COLO668 (cell line): Measurements from ENCODE around the gene BBOF1.

Experiments used
- DNase-seq: peaks from one replicate; lab custom pipeline; 2025; ENCODE audit not compliant: unreplicated experiment; lab: John Stamatoyannopoulos, UW

BBOF1 gene

GRCh38 chr14:74029136-74029535, 10.0 kb downstream of the BBOF1 start:
- DNase-seq, result no peak

GRCh38 chr14:74034572-74034971, 15.4 kb downstream of the BBOF1 start:
- no peak for DNase-seq

DNA sequence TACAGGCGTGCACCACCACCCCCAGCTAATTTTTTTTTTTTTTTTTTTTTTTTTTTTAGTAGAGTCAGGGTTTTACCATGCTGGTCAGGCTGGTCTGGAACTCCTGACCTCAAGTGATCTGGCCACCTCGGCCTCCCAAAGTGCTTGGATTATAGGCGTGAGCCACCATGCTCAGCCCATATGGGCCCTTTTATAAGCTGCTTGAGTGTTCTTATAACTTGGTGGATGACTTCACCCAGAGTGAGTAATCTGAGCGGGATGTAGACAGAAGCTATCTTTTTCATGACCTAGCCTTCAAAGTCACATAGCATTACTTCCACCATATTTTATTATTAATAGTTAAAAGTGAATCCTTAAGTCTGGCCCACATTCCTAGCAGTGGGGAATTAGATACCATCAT, 16.4 kb downstream of the BBOF1 start:
- no peak for DNase-seq

DNA sequence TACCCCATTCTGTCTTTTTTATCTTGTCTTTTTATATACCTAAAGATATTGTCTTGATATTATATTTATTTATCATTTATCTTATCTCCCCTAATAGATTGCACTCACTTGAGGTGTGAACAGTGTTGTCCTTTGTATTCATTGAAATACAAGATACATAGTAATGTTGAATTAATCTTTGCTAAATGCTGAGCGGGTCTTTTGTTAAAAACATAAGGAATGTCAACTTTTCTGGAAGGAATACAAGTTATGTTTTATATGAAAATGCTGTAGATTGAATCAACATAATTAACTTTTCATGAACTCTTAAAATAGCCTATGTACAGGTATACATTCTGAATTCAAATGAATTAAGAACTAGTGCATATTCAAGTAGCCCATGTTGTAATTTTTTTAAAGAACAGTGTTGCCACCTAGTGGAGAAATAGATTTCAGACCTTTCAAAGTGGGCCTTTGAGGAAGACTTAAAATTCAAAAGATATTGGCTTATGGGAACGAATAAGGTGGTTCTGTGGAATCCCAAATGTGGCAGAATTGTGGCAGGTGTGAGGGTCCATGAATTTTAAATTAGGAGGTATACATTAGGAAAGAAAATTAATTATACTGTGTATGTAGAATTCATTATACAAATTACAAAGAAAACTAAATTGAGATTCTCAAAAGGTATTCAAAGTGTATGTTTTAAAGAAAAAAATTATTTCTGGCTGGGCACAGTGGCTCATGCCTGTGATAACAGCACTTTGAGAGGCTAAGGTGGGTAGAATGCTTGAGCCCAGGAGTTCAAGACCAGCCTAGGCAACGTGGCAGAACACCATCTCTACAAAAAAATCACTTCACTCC, 19.1 kb downstream of the BBOF1 start:
- DNase-seq, result no peak

GRCh38 chr14:74042296-74042695, 23.1 kb downstream of the BBOF1 start:
- no peak for DNase-seq

DNA sequence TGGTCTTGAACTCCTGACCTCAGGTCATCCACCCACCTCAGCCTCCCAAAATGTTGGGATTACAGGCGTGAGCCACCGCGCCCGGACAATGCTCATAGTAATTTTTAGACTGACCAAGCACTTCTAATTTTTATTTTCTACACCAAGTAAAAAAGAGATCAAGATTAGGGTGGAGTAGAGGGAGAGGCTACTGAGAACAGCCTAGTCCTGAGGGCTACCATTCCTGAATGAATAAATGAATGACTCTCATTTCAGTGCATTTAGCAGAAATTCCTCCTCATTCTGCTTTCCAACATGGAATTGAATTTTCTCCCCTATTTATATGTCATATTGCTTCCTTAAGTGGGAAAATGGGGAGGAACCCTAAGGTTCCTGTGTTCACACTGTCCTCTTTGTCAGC, 26.4 kb downstream of the BBOF1 start:
- DNase-seq, result no peak

- no peak for DNase-seq
Observed at GRCh38 chr14:74048281-74048680, 29.1 kb downstream of the BBOF1 start.

DNA sequence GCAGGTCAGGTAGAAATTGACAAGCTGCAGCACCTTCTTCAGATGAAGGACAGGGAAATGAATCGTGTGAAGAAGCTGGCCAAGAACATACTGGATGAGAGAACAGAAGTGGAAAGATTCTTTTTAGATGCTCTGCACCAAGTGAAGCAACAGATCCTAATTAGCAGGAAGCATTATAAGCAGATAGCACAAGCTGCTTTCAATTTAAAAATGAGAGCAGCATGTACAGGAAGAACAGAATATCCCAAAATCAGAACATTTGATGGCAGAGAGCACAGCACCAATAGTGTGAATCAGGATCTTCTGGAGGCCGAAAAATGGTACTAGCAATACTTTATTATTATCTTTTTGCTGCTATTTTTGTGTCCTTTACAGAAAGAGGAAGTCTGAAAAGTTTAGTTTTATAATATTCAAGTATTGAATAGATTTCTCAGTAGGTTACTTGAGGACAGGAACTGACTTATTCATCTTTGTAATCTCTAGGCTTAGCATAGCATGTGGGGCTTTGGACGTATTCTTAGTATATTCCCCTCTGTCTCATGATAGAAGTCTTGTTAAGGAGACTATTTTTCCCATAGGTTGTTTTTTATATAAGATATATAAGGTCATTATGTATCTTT, 30.8 kb downstream of the BBOF1 start:
- DNase-seq, result no peak

GRCh38 chr14:74062809-74063150, 43.6 kb downstream of the BBOF1 start:
- no peak for DNase-seq

GRCh38 chr14:74064426-74064825, 45.3 kb downstream of the BBOF1 start:
- DNase-seq, result no peak

- no peak for DNase-seq
Observed at GRCh38 chr14:74064883-74065282, 45.7 kb downstream of the BBOF1 start.

GRCh38 chr14:74065746-74066575, 46.8 kb downstream of the BBOF1 start:
- DNase-seq, result no peak

DNA sequence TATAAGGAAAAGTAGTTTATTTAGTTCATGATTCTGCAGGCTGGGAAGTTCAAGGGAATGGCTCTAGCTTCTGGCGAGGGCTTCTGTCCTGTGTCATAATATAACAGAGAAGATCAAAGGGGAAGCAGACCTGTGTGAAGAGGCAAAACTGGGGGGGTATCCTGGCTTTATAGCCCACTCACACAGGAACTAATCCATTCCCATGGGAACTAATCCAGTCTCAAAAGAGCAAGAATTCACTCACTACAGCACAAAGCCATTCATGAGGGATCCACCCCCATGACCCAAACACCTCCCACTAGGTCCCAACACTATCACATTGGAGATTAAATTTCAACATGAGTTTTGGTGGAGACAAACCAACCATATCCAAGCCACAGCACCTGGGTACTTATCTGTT, 58.3 kb downstream of the BBOF1 start:
- no peak for DNase-seq

- DNase-seq, result no peak
Observed at GRCh38 chr14:74080820-74081460, 61.8 kb downstream of the BBOF1 start.

GRCh38 chr14:74081491-74081890, 62.3 kb downstream of the BBOF1 start:
- DNase-seq, result no peak

DNA sequence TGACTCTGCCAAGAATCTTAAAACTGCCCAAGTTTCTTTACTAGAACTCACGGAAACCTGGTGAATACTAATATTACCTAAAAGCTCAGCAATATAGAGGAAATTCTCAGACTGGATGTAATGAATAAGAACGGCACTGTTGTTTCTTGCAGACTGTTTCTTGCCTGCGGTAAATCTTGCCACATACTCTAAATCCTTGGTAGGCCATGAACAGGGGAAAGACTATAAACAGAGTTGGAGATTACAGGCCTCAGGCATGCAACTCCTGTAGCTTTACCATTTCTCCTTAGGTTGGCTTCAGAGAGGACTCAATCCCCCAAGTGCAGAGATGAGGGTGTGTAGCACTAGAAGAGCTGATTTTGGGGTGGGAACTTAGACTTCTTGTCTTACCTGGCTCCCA, 64.0 kb downstream of the BBOF1 start:
- DNase-seq, result no peak

GRCh38 chr14:74083784-74084276, 64.7 kb downstream of the BBOF1 start:
- DNase-seq, result no peak

GRCh38 chr14:74084277-74085046, 65.3 kb downstream of the BBOF1 start, which contains the start of the genes ALDH6A1 and LIN52:
ALDH6A1 (minus strand) TSS chr14:74084453; CDS start chr14:74084394, 59 bp downstream.
LIN52 (plus strand) TSS chr14:74084956; CDS start chr14:74084975, 19 bp downstream.
- DNase-seq, result peak; percentile 98

DNA sequence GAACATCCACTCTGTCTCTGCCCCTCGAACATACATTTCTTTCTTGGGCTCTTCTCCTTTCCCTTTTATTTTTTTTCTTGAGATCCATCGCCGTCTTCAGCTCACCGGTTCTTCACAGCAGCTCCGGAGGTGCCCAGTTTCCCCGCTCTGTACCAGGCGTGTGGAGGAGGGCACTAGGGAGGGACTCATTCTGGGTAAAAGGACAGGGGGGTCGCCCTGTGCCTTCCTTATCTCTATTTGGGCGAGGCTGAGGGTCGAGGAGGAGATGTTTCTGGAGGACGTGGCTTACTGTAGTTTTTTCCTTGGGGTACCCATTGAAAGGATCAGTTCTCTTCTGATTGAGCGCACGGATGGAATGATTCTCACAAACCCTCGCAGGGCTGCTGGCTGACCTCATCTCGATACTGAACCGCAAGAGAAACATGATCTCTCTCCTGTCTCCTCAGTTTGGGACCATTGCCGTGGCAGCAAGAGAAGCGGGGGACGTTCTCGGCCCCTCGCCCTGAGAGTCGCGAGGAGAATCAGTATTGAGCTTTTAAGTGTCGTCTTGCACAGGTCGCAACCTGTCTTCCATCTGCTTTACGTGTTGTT, 66.0 kb downstream of the BBOF1 start:
- peak; percentile 49 for DNase-seq

- DNase-seq, result no peak
Observed at GRCh38 chr14:74085828-74086227, 66.7 kb downstream of the BBOF1 start.
